Right lobe of liver (tissue), 4 donors: ENCODE measurements around the gene TMEM151B.

Experiments
- POLR2A ChIP-seq: fragments of 450-650 bp; IDR thresholded peaks from one replicate; pipeline ENCODE4 v1.6.1; 2017; ENCODE audit warnings: antibody characterized with exemption, mild to moderate bottlenecking
- TF ChIP-seq, protein P1 (sequence below), 4 donors: fragments of 200-600 bp in 3 of 4; fragments of 450-650 bp in 1 of 4; IDR thresholded peaks; one replicate each; pipeline versions ENCODE4 v1.5.1 to v1.8.0; 2016 to 2022; ENCODE audit warnings: antibody characterized with exemption in 4 of 4, mild to moderate bottlenecking in 2 of 4
- donor health status: DM: no; HTN: no; CAD: no.
- donor health status: DM: no; HTN: no; CAD: no.
- donor health status: DM: no; HTN: yes; CAD: no.

DNA sequence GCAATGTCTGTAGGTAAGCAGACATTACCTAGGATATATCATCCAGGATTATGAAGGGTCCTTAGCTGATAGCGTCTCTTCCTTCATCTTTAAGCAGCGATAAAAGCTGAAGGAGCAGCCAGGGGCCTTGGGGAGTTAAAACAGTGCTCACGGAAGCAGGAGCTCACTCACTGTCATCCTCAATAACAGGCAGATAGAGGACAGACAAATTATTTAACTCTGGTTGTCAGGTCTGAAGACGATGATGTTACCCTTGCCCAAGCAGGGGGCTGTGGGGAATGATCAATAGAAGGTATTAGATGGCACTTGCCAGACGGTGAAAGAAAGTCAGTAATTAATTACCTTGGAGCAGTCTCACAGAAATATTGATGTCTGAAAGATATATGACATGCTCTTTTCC lies 59.6 kb downstream of the TMEM151B start:
- TF ChIP-seq, protein P1, sequence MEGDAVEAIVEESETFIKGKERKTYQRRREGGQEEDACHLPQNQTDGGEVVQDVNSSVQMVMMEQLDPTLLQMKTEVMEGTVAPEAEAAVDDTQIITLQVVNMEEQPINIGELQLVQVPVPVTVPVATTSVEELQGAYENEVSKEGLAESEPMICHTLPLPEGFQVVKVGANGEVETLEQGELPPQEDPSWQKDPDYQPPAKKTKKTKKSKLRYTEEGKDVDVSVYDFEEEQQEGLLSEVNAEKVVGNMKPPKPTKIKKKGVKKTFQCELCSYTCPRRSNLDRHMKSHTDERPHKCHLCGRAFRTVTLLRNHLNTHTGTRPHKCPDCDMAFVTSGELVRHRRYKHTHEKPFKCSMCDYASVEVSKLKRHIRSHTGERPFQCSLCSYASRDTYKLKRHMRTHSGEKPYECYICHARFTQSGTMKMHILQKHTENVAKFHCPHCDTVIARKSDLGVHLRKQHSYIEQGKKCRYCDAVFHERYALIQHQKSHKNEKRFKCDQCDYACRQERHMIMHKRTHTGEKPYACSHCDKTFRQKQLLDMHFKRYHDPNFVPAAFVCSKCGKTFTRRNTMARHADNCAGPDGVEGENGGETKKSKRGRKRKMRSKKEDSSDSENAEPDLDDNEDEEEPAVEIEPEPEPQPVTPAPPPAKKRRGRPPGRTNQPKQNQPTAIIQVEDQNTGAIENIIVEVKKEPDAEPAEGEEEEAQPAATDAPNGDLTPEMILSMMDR (IDR thresholded peaks at IDR 0.05) = no peak
- no peak for TF ChIP-seq POLR2A
